ENCODE results near the gene PRKCH. TPM values are rescaled to one million over a fixed set of nuclear protein-coding genes. Genes with fewer than 3 reads are reported as not detected.

The PRKCH gene
- total and polyA plus RNA-seq, 2 of the 13 experiments (the other 11 are each of a cell fraction or from before 2014, with no cell fraction given) = 0.48 to 1.3 TPM

GRCh38 chr14:61426048-61426447, 104.7 kb downstream of the PRKCH start:
- FAIRE-seq = no peak
- ATAC-seq = no peak
- Histone ChIP-seq H2AFZ (ENCODE audit: low read length) (no peak overlapping the region), H3K27me3 (ENCODE audit: control insufficient read depth in 1 of 2, insufficient read depth in 2 of 2, low read length in 2 of 2) (no peaks in the 10 kb centered on the region), H4K20me1 (ENCODE audit: insufficient read depth, low read length) (no peaks in the 10 kb centered on the region), H3K9ac (ENCODE audit: insufficient read depth, low read depth, low read length) (no peak overlapping the region), H3K36me3 (replicated peaks in 1 of 2; ENCODE audit: control insufficient read depth in 1 of 2, insufficient read depth in 2 of 2, low read length in 2 of 2) (no peaks in the 10 kb centered on the region), H3K79me2 (ENCODE audit: insufficient read depth, low read length) (no peaks in the 10 kb centered on the region), H3K4me1 (ENCODE audit: insufficient read depth, low read length) (no peaks in the 10 kb centered on the region), H3K4me3 (replicated peaks in 1 of 3; ENCODE audit: insufficient read depth in 1 of 3, low read depth in 2 of 3, low read length in 3 of 3) (no peak overlapping the region), H3K27ac (ENCODE audit: extremely low read length, insufficient read depth, low read length) (no peak overlapping the region), H3K4me2 (ENCODE audit: low read depth, low read length) (no peak overlapping the region), H3K9me3 (ENCODE audit: low read length) (no peaks in the 10 kb centered on the region)
- 52% methylated on average over 1 of the region's 1 CpG for WGBS (ENCODE audit: low lambda C conversion rate)
- ChIA-PET POLR2A (no interaction called here), CTCF (ENCODE audit: low intra/inter-chr PET ratio, low total read pairs) (no interaction called here)
- BruUV-seq (replicated peaks) = no TSS peak
- intact Hi-C loops (cut with micrococcal nuclease; ENCODE audit: unreplicated experiment) (no loop called here), in situ Hi-C loops (cut with HindIII; ENCODE audit: extremely low pct_ligation_motif_present, low pct_unique_long_range_greater_than_20kb) (no loop called here)
- no peak for DNase-seq (ENCODE audit: low spot score)
- no peak for TF ChIP-seq SSRP1 (CRISPR knock-in tag; IDR thresholded peaks at IDR 0.05)
- no peak for TF ChIP-seq GPBP1L1 (CRISPR knock-in tag; IDR thresholded peaks at IDR 0.05)
- no peak for TF ChIP-seq SIX1 (CRISPR knock-in tag; IDR thresholded peaks at IDR 0.05; ENCODE audit: borderline replicate concordance)
- no peak for TF ChIP-seq ZNF468 (CRISPR knock-in tag; IDR thresholded peaks at IDR 0.05)
- no peak for TF ChIP-seq ZNF569 (CRISPR knock-in tag; IDR thresholded peaks at IDR 0.05; ENCODE audit: borderline replicate concordance)
- TF ChIP-seq HBP1 (CRISPR knock-in tag; IDR thresholded peaks at IDR 0.05; ENCODE audit: low read depth) = no peak
- TF ChIP-seq ZNF44 (CRISPR knock-in tag; IDR thresholded peaks at IDR 0.05) = no peak
- TF ChIP-seq SRSF4 (IDR thresholded peaks at IDR 0.05; ENCODE audit: low read depth, low read length, poor library complexity, severe bottlenecking) = no peak
- TF ChIP-seq ZSCAN22 (CRISPR knock-in tag; IDR thresholded peaks at IDR 0.05) = no peak
- no peak for TF ChIP-seq TFE3 (CRISPR knock-in tag; IDR thresholded peaks at IDR 0.05)
- TF ChIP-seq NFE2L2 (IDR thresholded peaks at IDR 0.05; ENCODE audit: low read length) = no peak
- no peak for TF ChIP-seq ARID4A (CRISPR knock-in tag; IDR thresholded peaks at IDR 0.05; ENCODE audit: borderline replicate concordance)
- TF ChIP-seq THAP9 (CRISPR knock-in tag; IDR thresholded peaks at IDR 0.05; ENCODE audit: borderline replicate concordance) = no peak
- TF ChIP-seq IRF2 (CRISPR knock-in tag; IDR thresholded peaks at IDR 0.05) = no peak
